BLaER1 (cell line): ENCODE measurements around the gene HNRNPL.

Experiments used
- H3K27ac ChIP-seq: shearing (Covaris generic); formaldehyde crosslinking; 2 replicates; pipeline ENCODE4 v1.8.1; 2022
- H3K27me3 ChIP-seq: shearing (Covaris generic); formaldehyde crosslinking; 2 replicates; pipeline ENCODE4 v1.8.1; 2022
- H3K36me3 ChIP-seq: shearing (Covaris generic); formaldehyde crosslinking; 2 replicates; pipeline ENCODE4 v1.8.1; 2022
- H3K4me1 ChIP-seq: shearing (Covaris generic); formaldehyde crosslinking; 2 replicates; pipeline ENCODE4 v1.8.1; 2022
- H3K4me2 ChIP-seq: shearing (Covaris generic); formaldehyde crosslinking; 2 replicates; pipeline ENCODE4 v1.8.1; 2022
- H3K4me3 ChIP-seq: shearing (Covaris generic); formaldehyde crosslinking; 2 replicates; pipeline ENCODE4 v1.8.1; 2022
- H3K9ac ChIP-seq: shearing (Covaris generic); formaldehyde crosslinking; 2 replicates; pipeline ENCODE4 v1.8.1; 2022
- H3K9me3 ChIP-seq: shearing (Covaris generic); formaldehyde crosslinking; 2 replicates; pipeline ENCODE4 v1.8.1; 2022
- H4K20me1 ChIP-seq: shearing (Covaris generic); formaldehyde crosslinking; 2 replicates; pipeline ENCODE4 v1.8.1; 2022
- Cebpa-rat ChIP-seq: shearing (Covaris generic); IDR thresholded peaks from 2 replicates; pipeline ENCODE4 v1.8.1; 2022

Gene HNRNPL

GRCh38 chr19:38853214-38853613, 3.4 kb upstream of the HNRNPL start:
- H3K27me3 ChIP-seq = no peaks in the 10 kb centered on the region
- peaks cover 6% of the 10 kb centered on the region for H3K36me3 ChIP-seq
- H3K27ac ChIP-seq = peak overlapping the region; percentile 93
- peak overlapping the region; percentile 91 for H3K9ac ChIP-seq
- H3K9me3 ChIP-seq = peaks cover 7% of the 10 kb centered on the region; the same call in 1 of the 2 replicates
- peaks cover 55% of the 10 kb centered on the region for H3K4me1 ChIP-seq
- peak overlapping the region; percentile 87 for H3K4me2 ChIP-seq
- H3K4me3 ChIP-seq = peak overlapping the region; percentile 81; the same call in 1 of the 2 replicates
- no peak for TF ChIP-seq Cebpa-rat
- peaks cover 10% of the 10 kb centered on the region for H4K20me1 ChIP-seq

DNA sequence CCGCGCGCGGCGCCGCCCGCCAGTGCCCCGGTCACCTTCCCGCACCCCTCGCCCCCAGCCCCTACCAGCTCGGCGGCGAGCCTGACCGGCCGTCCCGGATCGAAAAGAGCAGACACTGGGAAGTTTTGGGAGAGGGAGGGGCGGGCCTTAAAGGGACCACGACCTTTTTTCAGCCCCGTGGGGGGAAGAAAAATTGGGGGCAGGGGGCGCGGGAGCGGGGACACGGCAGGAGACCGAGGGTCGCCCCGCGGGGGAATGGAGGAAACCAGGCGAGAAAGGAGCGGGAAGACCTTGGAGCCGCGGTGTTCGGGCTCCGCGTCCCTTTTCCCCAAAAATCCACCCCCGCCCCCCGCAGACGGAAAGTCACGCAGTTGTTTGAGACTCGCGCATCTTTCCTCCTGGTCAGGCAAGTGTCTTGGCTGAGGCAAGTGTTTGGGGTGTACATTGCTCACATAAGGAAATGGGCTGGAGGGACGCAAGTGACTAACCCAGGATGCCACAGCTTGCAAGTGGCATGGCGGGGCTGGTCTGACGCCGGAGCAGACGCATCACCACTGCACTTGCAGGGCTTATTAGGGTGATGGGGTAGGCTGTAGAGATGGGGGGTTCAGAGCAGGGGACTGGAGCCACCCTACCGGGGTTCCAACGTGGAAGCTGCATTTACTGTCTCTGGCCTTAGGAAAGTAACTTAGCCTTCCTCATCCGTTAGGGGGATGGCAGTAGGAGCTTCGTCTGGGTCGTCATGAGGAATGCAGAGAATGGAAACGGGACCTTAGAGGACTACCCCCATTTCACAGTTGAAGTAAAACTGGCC, 2.7 kb upstream of the HNRNPL start:
- Histone ChIP-seq H3K4me1 (peaks cover 55% of the 10 kb centered on the region), H3K9me3 (peaks cover 7% of the 10 kb centered on the region; the same call in 1 of the 2 replicates), H4K20me1 (peaks cover 18% of the 10 kb centered on the region), H3K4me3 (peak overlapping the region; percentile 81), H3K36me3 (peaks cover 14% of the 10 kb centered on the region), H3K9ac (peak overlapping the region; percentile 91), H3K27ac (peak overlapping the region; percentile 93), H3K27me3 (no peaks in the 10 kb centered on the region), H3K4me2 (peak overlapping the region; percentile 87)
- no peak for TF ChIP-seq Cebpa-rat

GRCh38 chr19:38851622-38852230, 1.9 kb upstream of the HNRNPL start:
- Histone ChIP-seq H3K9ac (peak overlapping the region; percentile 91), H3K4me2 (peak overlapping the region; percentile 98), H3K27ac (peak overlapping the region; percentile 93), H3K4me3 (peak overlapping the region; percentile 81), H3K36me3 (peaks cover 21% of the 10 kb centered on the region), H3K4me1 (peaks cover 55% of the 10 kb centered on the region), H3K27me3 (no peaks in the 10 kb centered on the region), H4K20me1 (peaks cover 25% of the 10 kb centered on the region), H3K9me3 (peaks cover 7% of the 10 kb centered on the region; the same call in 1 of the 2 replicates)
- no peak for TF ChIP-seq Cebpa-rat

DNA sequence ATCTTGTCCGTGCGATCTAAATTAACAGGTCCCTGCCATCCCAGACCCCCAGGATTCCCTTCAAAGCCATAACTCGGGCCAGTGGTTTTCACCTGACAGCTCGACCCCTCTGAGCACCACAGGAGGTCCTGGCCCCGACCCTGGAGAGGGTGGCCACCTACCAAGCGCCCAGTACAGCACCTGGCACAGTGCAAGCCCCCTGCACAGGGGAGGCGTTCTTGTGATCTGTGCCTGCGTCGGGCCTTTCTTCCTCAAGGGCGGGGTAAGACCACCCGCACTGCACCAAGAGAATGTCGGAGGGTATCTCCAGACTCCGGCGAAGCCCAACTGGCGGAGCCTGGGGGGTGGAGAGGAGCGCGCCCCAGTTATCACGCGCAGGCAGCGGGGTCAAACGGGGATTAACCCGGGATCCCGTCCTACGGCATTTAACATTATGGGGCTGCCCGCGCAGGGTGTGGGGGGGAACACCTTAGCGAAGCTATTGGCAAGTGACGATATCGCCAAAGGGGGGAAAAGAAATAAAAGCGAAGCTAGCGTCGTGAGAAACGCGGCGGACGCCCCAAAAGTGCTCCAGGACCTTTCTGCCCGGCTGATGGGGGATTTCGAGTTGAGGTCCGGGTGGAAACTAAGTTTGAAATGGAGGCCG, 1.3 kb upstream of the HNRNPL start:
- H3K4me2 ChIP-seq = peak overlapping the region; percentile 98
- H3K36me3 ChIP-seq = peaks cover 27% of the 10 kb centered on the region
- peak overlapping the region; percentile 81 for H3K4me3 ChIP-seq
- no peaks in the 10 kb centered on the region for H3K27me3 ChIP-seq
- H3K9me3 ChIP-seq = peaks cover 3% of the 10 kb centered on the region; the same call in 1 of the 2 replicates
- H3K27ac ChIP-seq = peak overlapping the region; percentile 93
- TF ChIP-seq Cebpa-rat = no peak
- peaks cover 55% of the 10 kb centered on the region for H3K4me1 ChIP-seq
- H4K20me1 ChIP-seq = peaks cover 31% of the 10 kb centered on the region
- peak overlapping the region; percentile 91 for H3K9ac ChIP-seq

GRCh38 chr19:38850436-38850975, 720 bp upstream of the HNRNPL start:
- H4K20me1 ChIP-seq = peaks cover 37% of the 10 kb centered on the region
- peak overlapping the region; percentile 93 for H3K27ac ChIP-seq
- peaks cover 33% of the 10 kb centered on the region for H3K36me3 ChIP-seq
- H3K9ac ChIP-seq = peak overlapping the region; percentile 91
- H3K4me3 ChIP-seq = peak overlapping the region; percentile 81
- H3K4me2 ChIP-seq = peak overlapping the region; percentile 98
- peaks cover 61% of the 10 kb centered on the region for H3K4me1 ChIP-seq
- TF ChIP-seq Cebpa-rat = no peak
- no peaks in the 10 kb centered on the region for H3K27me3 ChIP-seq
- H3K9me3 ChIP-seq = no peaks in the 10 kb centered on the region

DNA sequence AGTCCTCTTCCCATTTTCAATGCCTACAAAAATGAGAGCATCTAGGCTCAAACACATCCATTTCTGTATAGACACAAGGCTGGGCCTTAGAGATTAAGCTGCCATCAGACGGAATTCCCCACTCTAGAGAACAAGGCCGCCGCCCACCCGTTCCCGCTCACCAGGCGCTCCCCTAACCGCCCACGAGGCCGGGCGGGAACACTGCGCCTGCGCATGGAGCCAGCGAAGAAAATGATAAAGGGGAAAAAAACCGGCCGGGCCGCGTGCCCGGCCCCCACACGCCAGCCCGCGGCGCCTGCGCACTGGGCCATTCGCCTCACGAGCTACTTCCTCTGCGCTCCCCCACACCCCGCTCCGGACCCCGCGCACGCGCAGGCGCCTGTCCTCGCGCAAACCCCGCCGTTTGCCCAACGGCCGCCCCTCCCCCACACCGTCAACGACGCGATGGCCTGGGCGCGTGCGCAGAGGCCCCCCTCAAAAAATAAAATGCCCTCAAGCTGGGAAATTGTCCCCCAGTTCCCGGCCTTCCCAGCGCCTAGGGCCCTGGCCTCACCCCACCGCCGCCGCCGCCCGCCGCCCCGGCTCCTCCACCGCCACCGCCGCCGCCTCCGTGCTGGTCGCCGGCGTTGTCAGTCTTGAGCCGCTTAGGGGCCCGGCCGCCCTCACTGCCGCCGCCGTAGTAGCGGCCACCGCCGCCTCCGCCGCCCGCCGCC, 483 bp downstream of the HNRNPL start:
- Histone ChIP-seq H3K9me3 (no peaks in the 10 kb centered on the region), H4K20me1 (peaks cover 49% of the 10 kb centered on the region), H3K4me3 (peak overlapping the region; percentile 95), H3K36me3 (peaks cover 45% of the 10 kb centered on the region), H3K9ac (peak overlapping the region; percentile 100), H3K27ac (peak overlapping the region; percentile 100), H3K4me2 (peak overlapping the region; percentile 99), H3K27me3 (no peaks in the 10 kb centered on the region), H3K4me1 (peaks cover 72% of the 10 kb centered on the region)
- TF ChIP-seq Cebpa-rat = no peak

GRCh38 chr19:38848299-38849146, 1.3 kb downstream of the HNRNPL start:
- Histone ChIP-seq H3K9me3 (no peaks in the 10 kb centered on the region), H3K9ac (peak overlapping the region; percentile 100), H3K27me3 (no peaks in the 10 kb centered on the region), H4K20me1 (peaks cover 57% of the 10 kb centered on the region), H3K4me1 (peaks cover 72% of the 10 kb centered on the region), H3K36me3 (peaks cover 53% of the 10 kb centered on the region), H3K4me3 (peak overlapping the region; percentile 95), H3K4me2 (peak overlapping the region; percentile 99), H3K27ac (peak overlapping the region; percentile 100)
- no peak for TF ChIP-seq Cebpa-rat

DNA sequence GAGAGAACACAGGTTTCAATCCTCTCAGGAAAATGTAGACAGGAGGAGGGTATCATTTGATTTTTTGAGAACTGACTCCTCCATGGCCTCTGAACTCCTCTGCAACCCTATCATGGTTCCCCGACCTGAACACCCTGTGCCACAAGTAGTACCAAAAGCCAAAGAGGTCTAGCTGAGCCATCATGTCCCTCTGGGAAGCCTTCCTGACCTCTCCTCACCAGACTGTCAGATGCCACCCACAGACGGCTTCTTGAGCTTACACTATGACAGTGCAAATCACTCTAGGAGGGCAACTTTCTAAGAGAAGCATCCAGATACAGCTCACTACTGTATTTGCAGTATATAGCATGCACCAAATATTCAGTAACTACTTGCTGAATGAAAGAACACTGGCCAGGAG, 3.7 kb downstream of the HNRNPL start:
- no peak overlapping the region for H3K4me3 ChIP-seq
- no peaks in the 10 kb centered on the region for H3K27me3 ChIP-seq
- H3K4me1 ChIP-seq = peaks cover 81% of the 10 kb centered on the region
- peaks cover 77% of the 10 kb centered on the region for H3K36me3 ChIP-seq
- TF ChIP-seq Cebpa-rat = no peak
- H4K20me1 ChIP-seq = peaks cover 81% of the 10 kb centered on the region
- H3K27ac ChIP-seq = no peak overlapping the region
- peak overlapping the region; percentile 36; the same call in 1 of the 2 replicates for H3K4me2 ChIP-seq
- H3K9ac ChIP-seq = peak overlapping the region; percentile 36; the same call in 1 of the 2 replicates
- no peaks in the 10 kb centered on the region for H3K9me3 ChIP-seq
